ENCODE results near the gene SHC1.

The SHC1 gene

DNA sequence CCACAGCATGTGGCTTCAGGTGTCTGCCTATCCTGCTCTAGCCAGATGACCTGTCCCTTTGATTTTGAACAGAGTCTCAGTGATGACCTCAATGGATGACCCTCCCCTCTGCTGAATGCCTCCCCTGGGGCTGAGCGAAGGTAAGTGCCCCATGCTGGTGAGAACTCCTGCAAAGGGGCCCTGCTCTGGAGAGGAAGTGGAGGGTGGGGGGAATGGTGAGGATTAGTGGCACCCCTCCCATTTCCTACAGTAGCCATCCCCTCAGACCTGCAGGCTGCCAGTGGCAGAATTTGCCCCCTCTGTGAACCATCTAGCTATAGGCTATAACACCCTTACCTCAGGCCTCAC lies 30.4 kb downstream of the SHC1 start:
- Histone ChIP-seq H3K27ac (ENCODE audit: poor library complexity, severe bottlenecking) (no peak overlapping the region), H3K36me3 (ENCODE audit: low read depth) (no peaks in the 10 kb centered on the region), H3K9me3 (ENCODE audit: severe bottlenecking) (no peaks in the 10 kb centered on the region), H3K4me1 (ENCODE audit: insufficient read depth, poor library complexity, severe bottlenecking) (peaks cover 14% of the 10 kb centered on the region), H3K27me3 (ENCODE audit: insufficient read depth, poor library complexity, severe bottlenecking) (no peaks in the 10 kb centered on the region), H3K4me3 (ENCODE audit: severe bottlenecking) (no peak overlapping the region)
- TF ChIP-seq, protein P1, sequence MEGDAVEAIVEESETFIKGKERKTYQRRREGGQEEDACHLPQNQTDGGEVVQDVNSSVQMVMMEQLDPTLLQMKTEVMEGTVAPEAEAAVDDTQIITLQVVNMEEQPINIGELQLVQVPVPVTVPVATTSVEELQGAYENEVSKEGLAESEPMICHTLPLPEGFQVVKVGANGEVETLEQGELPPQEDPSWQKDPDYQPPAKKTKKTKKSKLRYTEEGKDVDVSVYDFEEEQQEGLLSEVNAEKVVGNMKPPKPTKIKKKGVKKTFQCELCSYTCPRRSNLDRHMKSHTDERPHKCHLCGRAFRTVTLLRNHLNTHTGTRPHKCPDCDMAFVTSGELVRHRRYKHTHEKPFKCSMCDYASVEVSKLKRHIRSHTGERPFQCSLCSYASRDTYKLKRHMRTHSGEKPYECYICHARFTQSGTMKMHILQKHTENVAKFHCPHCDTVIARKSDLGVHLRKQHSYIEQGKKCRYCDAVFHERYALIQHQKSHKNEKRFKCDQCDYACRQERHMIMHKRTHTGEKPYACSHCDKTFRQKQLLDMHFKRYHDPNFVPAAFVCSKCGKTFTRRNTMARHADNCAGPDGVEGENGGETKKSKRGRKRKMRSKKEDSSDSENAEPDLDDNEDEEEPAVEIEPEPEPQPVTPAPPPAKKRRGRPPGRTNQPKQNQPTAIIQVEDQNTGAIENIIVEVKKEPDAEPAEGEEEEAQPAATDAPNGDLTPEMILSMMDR (IDR thresholded peaks at IDR 0.05; ENCODE audit: poor library complexity, severe bottlenecking) = no peak
- DNase-seq (ENCODE audit: low spot score) (no peak), ATAC-seq (ENCODE audit: low read depth) (no peak)

DNA sequence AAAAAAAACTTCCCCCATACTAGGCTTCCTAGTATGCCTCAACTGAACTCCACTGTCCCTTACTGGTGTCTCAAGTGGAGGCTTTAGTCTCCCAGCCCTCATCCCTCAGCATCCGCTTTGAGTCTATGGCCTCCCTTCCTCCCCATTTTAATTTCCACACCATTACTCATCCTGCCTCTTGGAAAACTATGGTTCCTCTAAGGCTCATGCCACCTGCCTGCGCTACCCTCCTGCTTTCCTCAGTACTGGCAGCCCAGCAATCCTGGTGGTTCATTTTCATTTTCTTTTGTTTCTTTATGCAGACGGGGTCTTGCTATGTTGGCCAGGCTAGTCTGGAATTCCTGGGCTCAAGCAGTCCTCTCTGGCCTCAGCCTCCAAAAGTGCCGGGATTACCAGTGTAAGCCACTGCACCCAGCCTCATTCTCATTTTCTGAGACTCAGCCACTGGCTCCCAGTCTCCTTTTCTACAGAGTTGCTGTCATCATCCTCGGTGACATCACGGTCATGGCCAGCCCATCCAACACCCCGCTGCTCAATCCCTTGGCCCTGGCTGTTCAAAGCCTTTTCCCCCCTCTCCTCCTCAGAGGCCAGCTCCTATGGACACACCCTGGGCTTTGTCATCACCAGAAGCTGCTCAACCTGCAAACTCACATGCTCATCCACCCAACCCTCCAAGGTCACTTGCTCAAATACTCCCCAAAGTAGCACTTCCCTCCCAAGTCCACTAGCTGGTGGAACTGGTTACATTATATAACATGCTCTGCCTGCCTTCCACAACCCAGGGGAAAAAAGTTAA lies 31.7 kb downstream of the SHC1 start:
- DNase-seq (ENCODE audit: low spot score) (no peak), ATAC-seq (ENCODE audit: low read depth) (no peak)
- no peak overlapping the region for H3K4me3 ChIP-seq (ENCODE audit: severe bottlenecking)
- H3K4me1 ChIP-seq (ENCODE audit: insufficient read depth, poor library complexity, severe bottlenecking) = peaks cover 14% of the 10 kb centered on the region
- TF ChIP-seq, protein P1 (IDR thresholded peaks at IDR 0.05; ENCODE audit: poor library complexity, severe bottlenecking) = no peak
- peak overlapping the region; percentile 90 for H3K27ac ChIP-seq (ENCODE audit: poor library complexity, severe bottlenecking)
- no peaks in the 10 kb centered on the region for H3K36me3 ChIP-seq (ENCODE audit: low read depth)
- no peaks in the 10 kb centered on the region for H3K9me3 ChIP-seq (ENCODE audit: severe bottlenecking)
- H3K27me3 ChIP-seq (ENCODE audit: insufficient read depth, poor library complexity, severe bottlenecking) = no peaks in the 10 kb centered on the region

DNA sequence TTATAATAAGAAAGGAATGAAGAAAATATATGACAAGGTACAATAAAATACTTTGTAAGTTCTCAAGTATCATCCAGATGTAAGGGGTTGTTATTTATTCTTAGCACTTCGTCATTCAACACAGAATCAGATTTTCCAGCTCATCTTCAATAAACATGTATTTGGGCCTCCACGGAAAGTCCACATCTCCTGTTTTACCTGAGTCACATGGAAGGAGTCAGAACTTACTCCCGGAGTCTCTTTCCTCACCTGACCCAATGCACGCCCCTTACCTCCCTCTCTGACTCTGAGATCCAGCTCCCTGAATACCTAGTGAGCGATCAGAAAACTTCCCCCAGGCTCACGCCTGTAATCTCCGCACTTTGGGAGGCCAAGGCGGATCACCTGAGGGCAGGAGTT lies 32.6 kb downstream of the SHC1 start:
- Histone ChIP-seq H3K27me3 (ENCODE audit: insufficient read depth, poor library complexity, severe bottlenecking) (no peaks in the 10 kb centered on the region), H3K27ac (ENCODE audit: poor library complexity, severe bottlenecking) (peak overlapping the region; percentile 90), H3K9me3 (ENCODE audit: severe bottlenecking) (no peaks in the 10 kb centered on the region), H3K4me3 (ENCODE audit: severe bottlenecking) (peak overlapping the region; percentile 52), H3K4me1 (ENCODE audit: insufficient read depth, poor library complexity, severe bottlenecking) (peaks cover 14% of the 10 kb centered on the region), H3K36me3 (ENCODE audit: low read depth) (no peaks in the 10 kb centered on the region)
- TF ChIP-seq, protein P1 (IDR thresholded peaks at IDR 0.05; ENCODE audit: poor library complexity, severe bottlenecking) = no peak
- DNase-seq (ENCODE audit: low spot score) (no peak), ATAC-seq (ENCODE audit: low read depth) (no peak)

DNA sequence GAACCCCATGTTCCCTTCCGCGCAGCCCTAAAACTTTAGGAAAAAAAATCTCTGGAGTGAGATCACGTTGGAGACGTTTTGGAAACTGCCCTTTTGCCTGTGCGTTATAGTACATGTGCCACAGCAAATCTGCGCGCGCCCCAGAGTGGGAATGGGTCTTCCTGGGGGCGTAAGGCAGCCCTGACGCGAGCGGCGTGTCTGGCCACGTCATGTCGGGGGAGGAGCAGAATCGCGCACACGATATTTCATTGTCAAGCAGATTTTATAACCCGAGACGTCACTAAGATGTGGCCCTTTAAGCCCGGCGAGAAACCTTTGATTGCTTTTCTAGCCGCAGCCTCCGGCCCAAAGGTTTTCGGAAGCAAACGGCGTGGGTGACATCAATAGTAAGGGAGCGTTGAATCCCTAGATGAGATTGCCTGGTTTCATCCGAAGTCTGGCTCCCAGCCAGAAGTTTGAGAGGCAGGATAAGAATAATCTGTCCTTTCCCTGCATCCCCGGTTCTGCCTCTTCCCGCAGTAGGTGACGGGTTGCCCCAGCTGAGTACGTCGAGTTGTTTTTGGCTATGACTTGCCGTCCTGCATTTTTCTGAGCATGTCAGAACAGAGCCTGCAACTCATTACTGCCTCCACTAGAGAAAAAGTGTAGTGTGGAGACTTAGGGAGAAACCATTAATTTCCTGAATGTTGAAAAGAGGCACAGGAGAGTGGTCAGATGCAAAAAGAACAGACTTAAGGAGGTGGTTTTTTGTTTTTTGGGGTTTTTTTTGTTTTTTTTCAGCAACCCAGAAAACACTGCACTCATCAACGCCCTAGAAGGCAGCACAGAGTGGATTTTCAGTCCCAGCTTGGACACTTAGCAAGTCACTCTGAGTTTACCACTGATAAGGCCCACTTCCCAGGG lies 33.2 kb downstream of the SHC1 start:
- peaks cover 19% of the 10 kb centered on the region for H3K4me1 ChIP-seq (ENCODE audit: insufficient read depth, poor library complexity, severe bottlenecking)

More for the DNA sequence above, 33.2 kb downstream of the SHC1 start:
- ATAC-seq (ENCODE audit: low read depth) = peak; percentile 62
- H3K27me3 ChIP-seq (ENCODE audit: insufficient read depth, poor library complexity, severe bottlenecking) = no peaks in the 10 kb centered on the region
- H3K36me3 ChIP-seq (ENCODE audit: low read depth) = no peaks in the 10 kb centered on the region
- DNase-seq (ENCODE audit: low spot score) = peak; percentile 88
- no peaks in the 10 kb centered on the region for H3K9me3 ChIP-seq (ENCODE audit: severe bottlenecking)
- peak overlapping the region; percentile 52 for H3K4me3 ChIP-seq (ENCODE audit: severe bottlenecking)
- TF ChIP-seq, protein P1 (IDR thresholded peaks at IDR 0.05; ENCODE audit: poor library complexity, severe bottlenecking) = no peak
- peak overlapping the region; percentile 90 for H3K27ac ChIP-seq (ENCODE audit: poor library complexity, severe bottlenecking)

Measured in RWPE2 (cell line).